ENCODE measurements around the gene CDV3.
"Not testable (repeated sequence)": the region's sequence is repeated elsewhere in the genome, so short reads cannot be mapped to it uniquely, and the experiment has no call there.

CDV3 gene, protein sequence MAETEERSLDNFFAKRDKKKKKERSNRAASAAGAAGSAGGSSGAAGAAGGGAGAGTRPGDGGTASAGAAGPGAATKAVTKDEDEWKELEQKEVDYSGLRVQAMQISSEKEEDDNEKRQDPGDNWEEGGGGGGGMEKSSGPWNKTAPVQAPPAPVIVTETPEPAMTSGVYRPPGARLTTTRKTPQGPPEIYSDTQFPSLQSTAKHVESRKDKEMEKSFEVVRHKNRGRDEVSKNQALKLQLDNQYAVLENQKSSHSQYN

DNA sequence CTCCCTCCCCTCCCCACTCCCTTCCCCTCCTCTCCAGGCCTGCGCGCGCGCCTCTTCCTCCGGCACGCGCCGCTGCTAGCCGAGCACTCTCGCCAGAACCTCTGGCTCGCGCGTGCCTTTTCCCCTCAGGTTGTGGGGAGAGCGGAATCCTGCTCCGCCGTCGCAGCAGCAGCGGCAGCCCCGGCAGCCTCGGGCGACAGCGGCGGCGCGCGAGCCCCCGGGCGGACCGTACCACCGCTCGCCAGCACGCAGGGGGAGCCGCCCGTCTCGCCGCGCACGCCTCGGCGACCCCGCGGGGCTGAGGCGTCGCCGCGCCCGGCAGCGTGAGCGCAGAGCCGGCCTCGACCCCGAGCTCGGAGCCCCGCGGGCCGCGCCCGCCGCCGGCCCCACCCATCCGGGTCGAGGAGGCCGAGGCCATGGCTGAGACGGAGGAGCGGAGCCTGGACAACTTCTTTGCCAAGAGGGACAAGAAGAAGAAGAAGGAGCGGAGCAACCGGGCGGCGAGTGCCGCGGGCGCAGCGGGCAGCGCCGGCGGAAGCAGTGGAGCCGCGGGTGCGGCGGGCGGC is at the start of gene CDV3:
TSS of gene CDV3 (plus strand) at position 58 of the 566 bp plus-strand sequence. CDS start at position 417, 359 bp downstream.
- no peak for DNase-seq

DNA sequence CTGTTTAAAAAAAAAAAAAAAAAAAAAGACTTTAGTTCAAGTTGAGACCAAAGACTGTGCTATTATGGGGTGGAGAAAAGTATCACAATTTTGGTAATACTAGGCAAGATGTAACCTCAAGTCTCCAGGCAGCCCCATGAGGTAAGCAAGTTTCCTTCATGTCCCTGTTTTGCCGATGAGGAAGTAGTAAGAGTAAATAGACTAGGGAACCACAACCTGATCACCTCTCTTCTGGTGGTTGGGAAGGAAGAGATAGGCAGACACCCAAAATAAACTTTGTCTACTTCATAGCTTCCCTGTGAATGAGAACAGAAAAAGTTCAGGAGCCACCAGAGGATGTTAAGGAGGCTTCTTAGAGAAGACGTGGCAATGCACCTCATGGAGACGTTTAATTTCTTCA is 49.7 kb upstream of the CDV3 start:
- DNase-seq: not testable (repeated sequence)

DNA sequence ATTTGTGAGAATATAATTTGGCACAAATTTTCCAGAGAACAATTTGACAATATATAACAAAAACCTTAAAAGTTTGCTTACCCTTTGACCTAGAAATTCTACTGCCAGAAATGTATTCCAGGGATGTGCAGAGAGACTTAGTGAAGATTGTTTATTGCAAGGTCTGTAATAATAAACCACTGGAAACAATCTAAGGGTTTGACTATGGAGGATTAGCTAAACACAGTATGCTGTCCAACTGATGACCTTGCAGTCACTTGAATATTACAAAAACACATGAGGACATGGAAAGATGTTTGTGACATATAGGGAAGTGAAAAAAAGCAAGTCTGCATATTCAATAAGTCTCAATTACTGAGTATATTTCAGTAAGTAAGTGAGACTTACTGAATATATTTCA is 48.1 kb upstream of the CDV3 start:
- DNase-seq: no peak

DNA sequence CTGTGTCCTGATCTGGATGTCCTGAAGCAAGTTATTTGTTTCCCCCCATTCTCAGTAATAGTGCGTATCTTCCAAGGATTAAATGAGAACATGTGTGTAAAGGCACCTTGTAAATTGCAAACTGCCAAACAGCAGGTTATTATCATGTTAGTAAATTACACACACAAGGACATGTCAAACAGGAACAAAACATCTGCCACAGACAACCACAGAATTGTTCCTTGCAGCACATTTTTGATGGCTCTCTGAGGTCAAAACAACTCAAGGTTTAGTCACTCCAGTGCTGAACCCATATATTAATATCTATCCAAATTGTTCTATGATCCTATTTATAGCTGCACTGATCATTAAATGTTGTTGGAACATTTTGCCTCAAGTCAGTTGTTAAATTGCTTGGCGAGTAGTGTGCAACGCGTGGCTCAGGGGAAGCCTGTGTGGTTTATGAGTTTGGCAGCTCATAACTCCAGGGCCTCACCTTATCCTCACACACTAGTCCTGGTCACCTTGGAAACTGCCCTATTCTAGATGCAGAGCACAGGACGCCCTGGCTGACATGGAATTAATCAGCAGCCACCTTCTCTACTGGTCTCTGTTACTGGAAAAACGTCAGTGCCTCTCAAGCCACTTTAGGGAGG is 46.3 kb upstream of the CDV3 start:
- DNase-seq: no peak

DNA sequence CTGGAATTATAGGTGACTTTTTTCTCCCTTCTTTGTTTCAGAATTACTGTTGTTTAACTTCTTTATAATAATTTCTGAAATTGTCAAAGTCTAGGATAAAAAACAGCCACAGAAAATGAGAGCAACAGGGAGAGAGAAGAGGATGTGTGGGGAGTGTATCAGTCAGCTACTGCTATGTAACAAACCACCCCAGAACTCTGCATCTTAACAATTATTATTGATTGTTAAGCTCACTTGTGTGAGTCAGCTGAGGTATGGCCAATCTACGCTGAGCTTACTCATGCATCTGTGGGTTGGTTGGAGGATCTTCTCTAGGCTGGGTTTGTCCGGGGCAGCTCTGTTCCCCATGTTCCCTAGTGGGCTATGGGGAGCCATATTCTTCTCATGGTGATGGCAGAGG is 43.7 kb upstream of the CDV3 start:
- DNase-seq: no peak

DNA sequence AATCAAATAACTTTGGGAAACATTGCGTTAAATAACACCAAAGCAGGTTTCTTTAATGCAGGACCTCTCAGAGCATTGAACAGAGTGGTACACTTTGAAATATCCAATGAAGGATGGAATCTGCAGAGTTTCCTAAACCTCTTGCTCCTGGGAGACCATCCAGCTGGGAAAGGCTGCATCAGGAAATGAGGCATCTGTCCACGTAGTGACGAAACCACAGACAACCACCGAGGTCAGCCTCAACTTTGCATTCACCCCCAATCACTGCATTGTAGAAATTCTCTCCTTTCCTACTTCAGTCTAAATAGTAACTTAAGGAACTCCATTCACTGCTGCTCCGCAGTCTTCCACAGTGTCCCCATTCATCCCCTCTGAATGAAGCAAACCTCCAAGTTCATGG is 41.5 kb upstream of the CDV3 start:
- DNase-seq: no peak

DNA sequence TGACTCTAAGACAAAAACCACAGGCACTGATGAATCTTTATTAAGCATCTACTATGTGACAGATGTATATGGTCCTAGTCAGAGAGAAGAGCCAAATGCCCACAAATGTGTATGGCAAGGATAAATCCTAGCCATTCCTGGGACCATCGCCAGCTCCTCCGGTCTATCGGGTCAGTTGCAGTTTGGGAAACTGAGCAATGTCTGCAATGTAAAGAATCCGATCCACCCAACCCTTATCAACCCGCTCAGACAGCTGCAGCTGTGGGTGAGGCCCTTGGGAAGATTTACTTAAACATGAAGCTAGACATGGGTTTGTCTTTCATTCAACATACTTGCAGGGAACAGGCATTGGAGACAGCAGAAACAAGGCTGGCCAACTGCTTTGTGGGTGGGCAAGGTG is 40.5 kb upstream of the CDV3 start:
- no peak for DNase-seq

DNA sequence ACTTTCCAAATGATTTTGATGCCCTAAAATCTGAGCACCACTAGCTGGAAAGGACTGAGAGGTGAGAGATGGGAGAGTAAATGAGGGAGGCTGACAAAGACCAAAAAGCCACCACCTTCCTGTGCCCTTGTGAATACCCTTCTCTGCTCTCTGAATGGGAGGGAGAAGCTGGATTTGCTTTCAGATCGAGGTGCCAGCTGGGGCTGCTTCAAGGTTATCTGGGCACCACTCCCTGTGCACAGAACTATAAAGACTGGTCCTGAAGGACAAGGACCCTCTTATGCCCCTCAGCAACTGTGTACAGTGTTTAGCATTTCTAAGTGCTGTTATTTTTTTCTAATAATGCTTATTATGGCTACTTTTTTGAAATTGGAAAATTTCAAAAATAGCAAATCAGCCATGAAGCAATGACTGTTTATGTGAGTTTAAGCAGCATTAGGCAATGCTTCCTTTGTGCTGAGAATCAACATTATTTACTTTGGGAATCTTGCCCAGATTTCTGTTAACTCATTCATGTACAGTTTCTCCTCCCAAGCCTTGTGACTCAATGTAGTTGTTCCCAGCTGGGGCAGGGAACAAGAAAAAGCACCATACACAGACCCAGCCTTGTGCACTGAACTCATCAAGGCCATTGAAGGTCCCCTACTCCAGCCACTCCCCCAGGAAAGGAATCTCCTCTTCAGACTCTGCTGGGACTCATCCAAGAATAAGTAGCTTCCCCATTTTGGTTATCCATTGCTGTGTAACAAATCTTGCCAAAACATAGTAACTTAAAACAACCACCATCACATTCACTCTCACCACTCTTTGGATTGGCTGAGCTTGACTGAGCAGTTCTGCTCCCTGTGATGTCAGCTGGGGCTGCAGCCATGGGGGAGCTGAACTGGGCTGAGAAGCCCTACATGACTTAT is 37.3 kb upstream of the CDV3 start:
- DNase-seq: no peak

DNA sequence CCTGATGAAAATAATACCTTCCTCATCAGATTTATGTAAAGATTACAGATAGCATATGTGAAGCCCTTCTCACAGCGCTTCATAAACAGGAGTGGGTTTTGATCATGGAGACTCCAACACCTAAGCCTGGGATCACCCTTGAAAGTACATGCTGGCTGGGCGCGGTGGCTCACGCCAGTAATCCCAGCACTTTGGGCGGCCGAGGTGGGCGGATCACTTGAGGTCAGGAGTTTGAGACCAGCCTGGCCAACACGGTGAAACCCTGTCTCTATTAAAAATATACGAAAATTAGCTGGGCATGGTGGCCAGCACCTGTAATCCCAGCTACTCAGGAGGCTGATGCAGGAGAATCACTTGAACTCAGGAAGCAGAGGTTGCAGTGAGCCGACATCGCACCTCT is 36.4 kb upstream of the CDV3 start:
- not testable (repeated sequence) for DNase-seq

DNA sequence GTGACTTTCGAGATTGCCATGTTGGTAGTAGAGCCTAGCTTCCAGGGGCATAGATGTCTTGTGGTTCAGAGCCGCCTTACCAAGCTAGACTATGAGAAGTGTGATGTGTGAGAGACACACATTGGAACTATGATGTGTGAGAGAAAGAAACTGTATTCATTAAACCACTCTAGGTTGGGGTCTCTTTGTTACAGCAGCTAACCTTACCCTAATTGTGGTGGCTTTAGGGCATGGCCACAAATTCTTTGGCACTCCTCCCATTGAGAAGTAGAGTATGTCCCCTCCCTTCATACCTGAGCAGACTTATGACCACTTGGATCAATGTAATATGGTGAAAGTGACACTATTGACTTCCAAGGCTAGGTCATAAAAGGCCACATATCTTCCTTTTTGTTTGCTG is 35.3 kb upstream of the CDV3 start:
- no peak for DNase-seq

DNA sequence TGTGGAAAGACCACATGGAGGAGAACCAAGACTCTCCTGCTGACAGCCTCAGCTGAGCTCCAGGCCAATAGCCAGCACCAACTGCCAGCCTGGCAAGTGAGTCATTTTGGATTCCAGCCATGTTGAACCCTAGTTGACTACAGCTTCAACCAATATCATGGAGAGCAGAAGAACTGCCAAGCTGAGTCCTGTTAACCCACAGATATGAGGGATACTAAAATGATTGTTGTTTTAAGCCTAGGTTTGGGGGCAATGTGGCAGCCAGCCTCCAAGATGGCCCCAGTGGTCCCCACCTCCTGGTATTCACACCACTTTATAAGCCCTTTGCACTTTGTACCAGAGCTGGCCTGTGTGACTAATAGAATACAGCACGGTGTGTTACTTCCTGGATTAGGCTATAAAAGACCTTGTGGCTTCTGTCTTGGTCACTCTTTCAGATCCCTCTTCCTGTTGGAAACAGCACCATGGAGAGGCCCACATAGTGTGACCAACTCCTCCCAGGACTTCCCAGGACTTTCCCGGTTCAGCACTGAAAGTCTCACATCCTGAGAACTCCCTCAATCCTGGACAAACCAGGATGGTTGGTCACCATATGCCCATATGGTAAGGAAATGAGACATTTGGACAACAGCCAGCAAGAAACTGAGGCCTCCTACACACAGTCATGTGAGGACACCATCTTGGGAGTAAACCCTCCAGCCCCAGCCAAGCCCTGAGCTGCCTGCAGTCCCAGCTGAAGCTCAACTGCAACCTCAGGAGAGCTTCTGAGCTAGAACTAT is 32.4 kb upstream of the CDV3 start:
- no peak for DNase-seq

DNA sequence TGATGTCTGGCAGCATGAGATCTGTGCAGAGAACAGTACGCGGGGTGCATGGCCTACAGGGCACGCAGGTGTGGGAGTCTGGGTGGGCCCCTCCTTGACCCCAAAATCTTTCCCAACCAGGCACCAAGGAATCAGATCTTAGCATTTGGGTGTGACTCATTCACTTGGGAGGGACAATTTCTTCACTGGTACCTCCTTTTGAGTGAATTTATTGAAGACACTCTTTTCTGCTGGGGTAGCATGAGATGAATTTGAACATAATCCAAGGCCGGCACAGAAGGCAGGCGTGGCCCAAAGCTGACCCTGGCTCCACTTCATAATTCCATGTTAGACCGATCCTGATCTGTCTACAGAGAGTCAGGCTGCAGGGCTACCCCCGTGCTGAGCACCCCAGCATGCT is 30.6 kb upstream of the CDV3 start:
- no peak for DNase-seq

DNA sequence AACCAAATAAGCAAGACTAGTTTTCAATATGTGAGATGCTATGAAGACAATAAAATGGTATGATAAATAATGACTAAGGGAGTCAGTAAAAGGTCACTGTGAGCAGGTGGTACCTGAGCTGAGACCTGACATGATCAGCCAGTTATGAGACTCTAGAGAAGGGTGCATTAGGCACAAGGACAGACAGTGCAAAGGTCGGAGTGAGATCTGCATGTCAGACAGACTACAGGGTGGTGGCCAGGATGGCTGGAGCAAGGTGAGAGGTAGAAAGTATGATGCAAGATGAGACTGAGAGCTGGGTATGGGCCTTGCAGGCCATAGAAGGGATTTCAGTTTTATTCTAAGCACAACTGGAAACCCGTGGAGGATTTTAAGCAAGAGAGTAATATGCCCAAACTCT is 28.5 kb upstream of the CDV3 start:
- DNase-seq: not testable (repeated sequence)

DNA sequence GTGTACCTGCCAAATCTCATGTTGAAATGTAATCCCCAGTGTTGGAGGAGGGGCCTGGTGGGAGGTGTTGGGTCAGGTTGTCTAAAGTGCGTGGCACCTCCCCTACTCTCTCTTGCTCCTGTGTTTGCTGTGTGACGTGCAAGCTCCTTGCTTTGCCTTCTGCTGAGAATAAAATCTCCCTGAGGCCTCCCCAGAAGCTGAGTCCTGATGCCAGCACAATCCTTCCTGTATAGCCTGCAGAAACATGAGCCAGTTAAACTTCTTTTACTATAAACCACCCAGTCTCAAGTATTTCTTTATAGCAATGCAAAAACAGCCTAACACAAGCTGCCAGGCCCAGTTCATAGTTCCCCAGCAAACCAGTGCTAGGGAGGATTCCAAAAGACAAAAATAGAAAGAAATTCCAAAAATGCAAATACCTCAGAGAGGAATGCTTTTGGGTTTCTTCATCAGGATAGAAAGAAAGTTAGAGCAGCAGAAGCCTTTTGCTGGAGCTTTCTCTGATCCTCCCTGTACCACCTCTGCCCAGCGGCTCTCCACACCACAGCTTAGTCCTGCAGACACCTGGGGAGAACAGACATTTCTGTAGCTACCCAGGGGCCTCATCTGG is 25.9 kb upstream of the CDV3 start:
- no peak for DNase-seq

DNA sequence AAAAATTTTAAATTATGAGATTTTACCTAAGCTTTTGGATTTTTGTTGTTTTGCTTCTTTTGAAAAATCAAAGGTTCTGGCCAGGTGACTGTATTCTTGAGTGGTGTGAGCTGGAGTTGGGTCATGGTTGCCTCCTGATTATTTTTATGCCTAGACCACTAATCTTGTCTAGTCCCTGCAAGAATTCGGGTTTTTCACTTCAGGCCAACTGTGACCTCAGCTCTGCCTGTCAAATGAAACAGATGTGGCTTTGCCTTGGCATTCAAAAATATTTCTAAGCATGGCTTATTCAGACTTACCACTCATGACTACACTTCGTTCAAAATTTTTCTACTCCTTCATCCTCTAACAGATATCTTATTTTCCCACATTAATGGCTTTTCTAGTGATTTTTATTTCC is 25.4 kb upstream of the CDV3 start:
- DNase-seq: no peak

DNA sequence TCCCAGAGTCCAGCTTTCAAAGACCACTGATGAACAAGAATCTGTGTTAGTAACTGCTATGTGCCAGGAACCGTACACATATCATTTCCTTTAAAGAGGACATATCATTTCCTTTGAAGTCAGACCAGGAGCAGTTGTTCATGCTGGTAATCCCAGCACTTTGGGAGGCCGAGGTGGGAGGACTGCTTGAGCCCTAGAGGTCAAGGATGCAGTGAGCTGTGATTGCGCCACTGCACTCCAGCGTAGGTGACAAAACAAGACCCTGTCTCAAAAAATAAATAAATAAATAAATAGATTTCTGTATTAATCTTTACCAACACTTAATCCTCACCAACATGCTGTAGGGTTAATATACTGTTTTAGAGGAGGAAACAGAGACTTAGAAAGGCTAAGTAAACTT is 23.9 kb upstream of the CDV3 start:
- DNase-seq: no peak

DNA sequence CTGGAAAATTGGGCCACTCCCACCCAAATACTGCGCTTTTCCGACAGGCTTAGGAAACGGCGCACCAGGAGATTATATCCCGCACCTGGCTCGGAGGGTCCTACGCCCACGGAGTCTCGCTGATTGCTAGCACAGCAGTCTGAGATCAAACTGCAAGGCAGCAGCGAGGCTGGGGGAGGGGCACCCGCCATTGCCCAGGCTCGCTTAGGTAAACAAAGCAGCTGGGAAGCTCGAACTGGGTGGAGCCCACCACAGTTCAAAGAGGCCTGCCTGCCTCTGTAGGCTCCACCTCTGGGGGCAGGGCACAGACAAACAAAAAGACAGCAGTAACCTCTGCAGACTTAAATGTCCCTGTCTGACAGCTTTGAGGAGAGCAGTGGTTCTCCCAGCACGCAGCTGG is 21.9 kb upstream of the CDV3 start:
- DNase-seq: not testable (repeated sequence)

DNA sequence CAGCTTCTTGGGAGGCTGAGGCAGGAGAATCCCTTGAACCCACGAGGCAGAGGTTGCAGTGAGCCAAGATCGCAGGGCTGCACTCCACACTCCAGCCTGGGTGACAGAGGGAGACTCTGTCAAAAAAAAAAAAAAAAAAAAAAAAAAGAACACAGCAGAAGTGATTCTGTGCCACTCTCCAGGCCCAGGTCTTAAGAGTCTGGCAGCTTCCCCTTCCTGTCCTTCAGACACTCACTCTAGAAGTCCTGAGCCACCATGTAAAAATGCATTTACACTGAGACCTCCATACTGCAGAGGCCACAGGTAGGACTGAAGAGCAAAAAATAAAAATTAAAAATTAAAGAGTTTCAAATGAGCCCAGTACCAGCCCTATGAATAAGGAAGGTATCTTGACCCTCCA is 11.8 kb upstream of the CDV3 start:
- no peak for DNase-seq

DNA sequence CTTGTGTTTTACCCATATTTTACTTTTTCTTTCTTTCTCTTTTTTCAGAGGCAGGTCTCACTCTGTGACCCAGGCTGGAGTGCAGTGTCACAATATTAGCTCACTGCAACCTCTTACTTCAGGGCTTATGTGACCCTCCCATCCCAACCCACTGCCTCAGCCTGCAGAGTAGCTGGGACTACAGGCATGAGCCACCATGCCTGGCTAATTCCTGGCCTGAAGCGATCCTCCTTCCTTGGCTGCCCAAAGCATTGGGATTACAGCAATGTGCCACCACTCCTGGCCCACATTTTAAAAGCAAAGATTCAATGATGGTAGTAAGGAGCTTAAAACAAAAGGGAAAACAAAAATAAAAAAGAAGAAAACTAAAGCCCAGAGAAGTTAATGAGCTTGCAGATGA is 11.1 kb upstream of the CDV3 start:
- no peak for DNase-seq

DNA sequence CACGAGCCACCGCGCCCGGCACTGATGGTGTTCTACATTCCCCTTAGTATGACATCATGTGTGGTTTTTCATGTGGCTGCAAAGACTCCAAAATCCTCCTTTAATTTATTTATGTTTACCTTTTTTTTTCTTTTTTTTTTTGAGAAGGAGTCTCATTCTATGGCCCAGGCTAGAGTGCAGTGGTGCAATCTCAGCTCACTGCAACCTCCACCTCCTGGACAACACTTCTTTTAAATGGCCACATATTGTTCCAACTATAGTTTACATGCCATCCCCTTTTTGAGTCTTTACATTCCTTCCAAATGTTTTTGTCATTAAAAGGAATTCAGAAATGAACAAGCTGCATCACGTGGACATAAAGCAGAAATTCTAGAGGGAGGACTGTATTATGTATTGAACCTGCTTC is 10.3 kb upstream of the CDV3 start:
- no peak for DNase-seq

DNA sequence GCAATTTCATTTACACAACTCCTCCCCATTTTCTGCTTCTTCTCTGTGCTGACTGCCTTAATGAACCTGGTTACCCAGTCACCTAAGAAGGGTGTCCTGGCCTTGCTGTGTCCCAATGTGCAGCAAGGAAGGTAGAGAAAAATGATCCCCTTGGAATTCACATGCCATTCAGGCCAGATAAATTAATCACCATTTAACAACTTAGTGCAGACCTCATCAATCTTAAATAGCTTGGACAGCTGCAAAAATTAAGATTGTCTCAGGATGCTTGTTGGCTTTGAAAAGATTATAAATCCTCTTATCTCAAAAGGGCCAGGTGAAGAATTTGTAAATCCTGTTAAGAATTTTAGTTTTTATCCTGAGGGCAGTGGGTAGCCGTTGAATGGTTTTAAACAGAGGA is 9.7 kb upstream of the CDV3 start:
- DNase-seq: no peak

DNA sequence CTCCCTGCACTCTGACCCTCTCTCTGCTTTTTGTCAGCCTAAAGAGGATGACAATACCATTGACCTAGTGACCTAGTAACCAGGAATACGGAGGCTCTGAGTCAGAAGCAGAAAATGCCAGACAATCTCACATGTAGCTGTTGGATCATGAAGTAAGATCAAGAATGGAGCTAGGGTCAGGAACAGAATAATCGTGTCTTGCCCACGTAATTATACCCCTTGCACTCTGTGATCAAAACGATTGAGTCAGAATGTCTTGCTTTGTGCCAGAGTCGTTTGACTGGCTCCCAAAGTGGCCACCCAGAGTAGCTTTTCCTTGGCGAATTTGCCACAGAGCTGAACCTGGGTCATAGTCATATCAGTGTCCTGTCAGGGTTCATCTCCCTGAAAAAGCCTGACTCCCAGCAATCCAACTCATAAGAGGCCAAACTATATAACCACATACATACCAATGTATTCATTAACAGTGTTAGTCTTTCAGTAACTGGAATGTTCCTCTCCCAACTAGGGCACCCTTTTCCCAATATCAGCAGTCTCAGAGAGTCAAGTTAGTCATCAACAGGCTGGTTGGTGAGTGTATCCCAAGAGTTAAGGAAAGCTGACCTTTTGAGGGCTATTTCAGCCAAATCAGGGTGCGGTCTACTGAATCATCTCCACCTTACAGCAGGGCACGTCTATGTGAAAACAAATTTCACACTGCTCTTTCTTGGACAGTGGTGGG is 5.0 kb upstream of the CDV3 start:
- DNase-seq: no peak
